HG02884 (cell line): Measurements from ENCODE around the gene LTN1.
"Not testable (repeated sequence)": the region's sequence is repeated elsewhere in the genome, so short reads cannot be mapped to it uniquely, and the experiment has no call there.

Source experiments
- ATAC-seq: cut with Tn5 transposase; IDR thresholded peaks from one replicate; pipeline ENCODE4 v1.9.1; 2021; ENCODE audit warnings: mild to moderate bottlenecking, moderate library complexity; ENCODE audit not compliant: unreplicated experiment

Gene LTN1

DNA sequence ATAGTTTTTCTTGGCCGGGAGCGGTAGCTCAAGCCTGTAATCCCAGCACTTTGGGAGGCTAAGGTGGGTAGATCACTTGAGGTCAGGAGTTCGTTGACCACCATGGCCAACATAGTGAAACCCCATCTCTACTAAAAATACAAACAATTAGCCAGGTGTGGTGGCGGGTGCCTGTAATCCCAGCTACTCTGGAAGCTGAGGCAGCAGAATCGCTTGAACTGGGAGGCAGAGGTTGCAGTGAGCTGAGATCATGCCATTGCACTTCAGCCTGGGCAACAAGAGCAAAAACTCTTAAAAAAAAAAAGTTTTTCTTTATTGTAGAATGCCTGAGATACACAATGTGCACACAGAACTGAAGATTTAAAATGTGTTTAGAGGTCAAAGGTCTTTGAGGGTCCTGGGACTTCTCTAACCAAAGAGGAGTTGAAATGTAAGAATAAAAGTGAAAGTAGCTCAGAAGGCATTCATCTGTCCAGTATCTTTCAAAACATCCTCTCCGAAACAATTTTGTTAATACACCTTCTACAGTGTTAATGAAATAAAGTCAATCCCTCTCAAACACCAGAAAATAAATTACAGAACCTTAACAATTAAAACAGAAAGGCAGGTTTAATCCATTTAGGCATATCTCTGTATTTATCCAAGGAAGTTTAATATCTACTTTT, 60.8 kb downstream of the LTN1 start:
- ATAC-seq: not testable (repeated sequence)

DNA sequence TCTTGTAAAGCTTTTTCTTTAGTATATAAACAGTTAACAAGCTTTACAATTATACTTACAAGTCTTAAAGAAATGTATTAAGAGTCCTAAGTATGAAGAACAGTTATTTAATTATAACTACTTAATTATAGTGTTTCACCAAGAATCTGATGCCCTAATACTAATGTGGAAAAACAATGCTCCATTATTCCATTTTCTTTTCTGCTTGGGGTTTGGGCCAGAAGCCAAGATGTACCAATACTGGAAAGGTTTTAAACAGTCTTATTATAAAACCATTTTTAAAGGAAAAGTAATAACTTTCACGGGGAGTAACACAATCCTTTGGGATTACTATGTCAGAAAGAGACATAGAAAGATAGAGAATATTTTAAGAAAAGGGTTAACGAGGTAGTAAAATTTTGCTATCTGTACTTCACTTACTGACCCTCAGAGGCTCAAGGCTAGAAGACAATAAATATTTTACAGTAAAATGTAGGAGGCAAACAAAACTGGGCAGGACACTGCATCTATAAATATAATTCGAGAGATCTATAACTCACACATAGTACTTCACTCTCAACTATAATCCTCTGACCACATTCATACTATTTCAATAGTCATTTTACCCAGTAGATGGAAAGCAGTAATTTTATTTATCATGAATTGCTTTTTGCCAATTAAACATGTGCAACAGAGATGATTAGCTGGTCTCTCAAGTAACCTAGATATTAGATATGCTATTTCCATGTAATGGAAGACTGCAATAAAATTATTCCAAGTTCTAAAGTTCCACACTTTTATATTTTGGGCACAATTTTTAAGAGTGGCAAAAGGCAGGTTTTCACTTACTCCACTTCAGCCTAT, 63.9 kb downstream of the LTN1 start:
- no peak for ATAC-seq

DNA sequence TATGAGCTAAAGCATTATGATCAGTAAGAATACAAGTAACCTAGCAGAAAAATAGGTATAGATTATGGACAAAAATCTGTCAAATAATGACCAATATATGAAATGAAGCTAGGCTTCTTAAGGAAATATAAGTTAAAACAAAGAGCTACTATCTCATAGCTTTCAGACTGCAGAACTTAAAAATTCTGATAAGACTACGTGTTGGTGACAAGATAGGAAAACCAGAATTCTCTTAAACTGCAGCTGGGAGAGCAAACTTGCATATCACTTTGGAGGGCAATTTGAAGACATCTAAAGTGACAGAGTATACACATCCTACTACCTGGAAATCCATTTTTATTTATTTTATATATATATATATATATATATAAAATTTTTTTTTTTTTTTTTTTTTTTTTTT, 65.5 kb downstream of the LTN1 start:
- no peak for ATAC-seq

DNA sequence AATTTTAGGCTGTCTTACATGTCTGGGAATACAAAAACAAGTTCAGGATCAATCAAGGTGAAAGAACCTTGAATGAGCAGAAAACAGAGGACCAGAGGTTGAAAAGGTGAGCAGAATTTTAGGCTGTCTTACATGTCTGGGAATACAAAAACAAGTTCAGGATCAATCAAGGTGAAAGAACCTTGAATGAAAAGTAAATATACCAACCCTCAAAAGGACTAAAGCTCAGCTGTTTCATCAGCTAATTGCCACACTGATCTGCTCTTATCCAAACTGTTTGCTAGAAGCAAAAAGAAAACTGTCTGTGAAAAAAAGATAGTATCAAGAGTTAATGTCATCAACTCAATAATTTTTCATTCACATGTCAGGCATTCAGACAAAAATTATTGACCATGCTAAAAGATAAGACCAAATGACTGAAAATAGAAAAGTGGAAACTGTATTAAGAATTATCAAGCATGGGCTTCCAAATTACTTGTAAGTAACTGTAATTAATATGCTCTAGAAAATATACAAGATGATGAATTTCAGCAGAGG, 69.2 kb downstream of the LTN1 start:
- ATAC-seq: no peak

DNA sequence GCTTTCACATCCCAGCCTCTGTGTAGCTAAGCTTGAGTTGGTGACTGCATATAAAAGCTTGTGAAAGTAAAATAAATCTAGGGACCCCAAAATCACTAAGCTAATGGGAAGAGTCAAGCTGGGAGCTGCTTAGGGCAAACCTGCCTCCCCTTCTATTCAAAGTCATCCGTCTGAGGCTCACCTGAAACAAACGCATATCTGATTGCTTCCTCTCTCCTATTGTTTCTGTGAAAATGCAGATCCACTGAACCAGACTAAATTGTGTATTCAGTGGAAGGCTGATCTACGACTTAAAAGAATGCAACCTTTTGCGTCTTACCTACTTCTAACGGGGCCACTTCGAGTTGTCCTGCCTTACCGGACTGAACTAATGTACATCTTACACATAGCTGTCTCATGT, 70.3 kb downstream of the LTN1 start:
- ATAC-seq: no peak

DNA sequence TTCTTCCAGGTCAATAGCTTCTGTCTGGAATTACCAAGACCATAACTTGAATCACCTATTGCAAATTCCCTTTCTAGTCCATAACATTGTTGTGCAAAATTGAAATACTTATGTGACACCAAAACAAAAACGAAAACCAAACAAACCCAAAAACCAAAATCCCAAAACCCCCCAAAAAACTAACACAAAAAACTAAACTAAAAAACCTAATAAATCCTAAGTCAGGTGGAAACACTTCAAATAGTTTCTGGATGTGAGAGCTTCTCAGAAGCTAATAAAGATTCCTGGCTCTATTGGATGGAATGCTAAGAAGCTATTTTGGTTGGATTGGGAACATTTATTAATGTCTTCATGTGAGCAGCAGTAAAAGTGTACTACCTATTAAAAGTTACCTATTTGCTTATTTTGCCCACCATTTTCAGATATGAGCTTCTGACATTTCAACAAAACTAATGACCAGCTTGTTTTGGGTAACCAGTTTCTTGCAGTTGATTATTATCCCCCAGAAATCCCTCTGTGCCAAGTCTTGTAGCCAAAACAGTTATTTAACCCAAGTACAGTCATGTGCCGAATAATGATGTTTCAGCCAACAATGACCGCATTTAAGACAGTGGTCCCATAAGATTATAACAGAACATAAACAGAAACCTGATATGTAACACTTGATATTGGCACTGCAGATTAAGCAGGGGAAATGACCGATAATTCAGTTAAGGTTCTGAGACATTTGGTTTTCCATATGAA, 76.4 kb downstream of the LTN1 start:
- ATAC-seq: no peak

DNA sequence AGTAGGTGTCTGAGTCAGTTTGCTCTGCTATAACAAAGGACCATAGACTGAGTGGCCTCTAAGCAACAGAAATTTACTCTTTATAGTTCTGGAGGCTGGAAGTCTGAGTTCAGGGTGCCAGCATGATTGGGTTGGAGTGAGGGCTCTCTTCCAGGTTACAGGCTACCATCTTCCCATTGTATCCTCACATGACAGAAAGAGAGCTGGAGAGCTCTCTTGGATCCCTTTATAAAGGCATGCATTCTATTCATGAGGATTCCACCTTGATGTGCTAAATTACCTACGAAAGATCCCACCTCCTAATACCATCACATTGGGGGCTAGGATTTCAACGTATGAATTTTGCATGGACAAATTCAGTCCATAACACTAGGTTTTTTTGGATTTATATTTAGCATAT, 79.6 kb downstream of the LTN1 start:
- no peak for ATAC-seq

DNA sequence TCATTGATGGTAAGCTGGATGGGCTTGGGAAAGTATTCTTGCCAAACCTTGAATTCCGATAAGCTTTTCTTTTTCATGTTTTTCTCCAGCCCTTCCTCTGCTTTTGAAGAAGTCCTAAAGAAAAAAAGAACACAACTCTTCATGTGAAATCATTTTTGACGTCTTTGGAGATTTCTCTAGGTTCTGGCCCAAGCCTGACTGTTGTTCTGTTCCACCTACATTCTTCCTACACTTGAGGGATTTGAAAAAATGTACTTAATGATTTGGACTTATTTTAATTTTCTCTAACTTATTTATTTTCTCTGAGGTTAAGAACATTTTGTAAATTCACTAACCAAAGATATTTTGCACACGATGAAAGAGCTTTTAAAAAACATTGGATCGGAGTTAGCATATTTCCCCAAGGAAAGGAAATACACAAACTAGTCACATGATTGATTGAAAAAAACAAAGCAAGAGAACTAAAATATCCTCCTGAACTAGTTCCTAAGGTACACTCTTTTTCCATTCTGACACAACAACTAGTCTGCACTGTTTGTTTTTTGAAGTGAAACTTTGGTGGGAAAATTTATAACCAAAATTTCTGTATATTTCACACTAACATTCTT, 82.3 kb downstream of the LTN1 start:
- ATAC-seq: no peak

DNA sequence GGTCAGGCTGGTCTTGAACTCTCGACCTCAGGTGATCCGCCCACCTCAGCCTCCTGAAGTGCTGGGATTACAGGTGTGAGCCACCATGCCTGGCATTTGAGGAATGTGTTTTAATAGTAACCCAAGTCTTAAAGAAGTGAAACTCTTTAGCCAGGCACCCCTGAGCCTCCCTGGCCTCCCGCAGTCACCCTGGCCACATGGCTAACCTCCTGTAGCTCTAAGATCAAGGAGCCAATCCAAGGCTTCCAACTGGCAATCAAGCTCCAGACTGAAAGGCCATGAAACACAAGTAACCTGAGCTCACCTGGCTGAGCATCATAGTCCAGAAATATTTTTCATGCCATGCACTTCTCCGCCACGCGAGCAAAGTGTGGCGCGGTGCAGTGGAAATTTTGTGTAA, 84.3 kb downstream of the LTN1 start:
- no peak for ATAC-seq

DNA sequence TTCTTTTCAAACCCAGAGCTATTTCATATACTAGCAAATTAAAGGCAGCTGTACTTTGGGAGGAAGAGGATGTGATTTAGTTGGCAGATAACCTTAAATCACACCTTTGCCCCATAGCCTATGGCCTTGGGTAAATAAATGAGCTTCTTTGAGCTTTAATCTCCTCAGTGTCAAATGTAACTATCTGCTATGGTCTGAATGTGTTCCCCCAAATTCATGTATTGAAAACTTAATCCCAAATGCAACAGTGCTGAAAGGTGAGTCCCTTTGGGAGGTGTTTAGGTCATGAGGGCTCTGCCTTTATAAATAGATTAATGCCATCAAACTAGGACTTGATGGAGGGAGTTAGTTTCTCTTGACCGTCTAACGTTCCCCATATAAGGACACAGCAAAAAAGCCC, 85.8 kb downstream of the LTN1 start:
- ATAC-seq: no peak

DNA sequence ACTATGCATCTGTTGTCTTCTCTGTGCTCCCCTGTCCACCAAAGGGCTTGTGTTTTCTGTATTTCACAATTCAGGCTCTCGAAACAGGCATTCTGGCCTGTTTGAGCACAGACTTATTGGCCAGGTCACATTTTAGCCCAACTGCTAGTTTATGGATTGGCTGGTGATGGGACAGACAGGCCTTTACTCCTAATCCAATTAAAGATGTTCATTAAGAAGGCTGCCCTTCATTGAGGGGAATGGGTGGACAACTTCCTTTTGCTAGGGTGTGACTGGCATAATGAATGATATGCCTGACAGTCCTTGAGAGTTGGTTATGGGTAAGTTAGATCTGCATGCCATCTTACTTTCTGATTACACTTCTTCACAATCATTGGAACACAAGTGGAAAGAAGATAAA, 86.4 kb downstream of the LTN1 start:
- ATAC-seq: no peak

DNA sequence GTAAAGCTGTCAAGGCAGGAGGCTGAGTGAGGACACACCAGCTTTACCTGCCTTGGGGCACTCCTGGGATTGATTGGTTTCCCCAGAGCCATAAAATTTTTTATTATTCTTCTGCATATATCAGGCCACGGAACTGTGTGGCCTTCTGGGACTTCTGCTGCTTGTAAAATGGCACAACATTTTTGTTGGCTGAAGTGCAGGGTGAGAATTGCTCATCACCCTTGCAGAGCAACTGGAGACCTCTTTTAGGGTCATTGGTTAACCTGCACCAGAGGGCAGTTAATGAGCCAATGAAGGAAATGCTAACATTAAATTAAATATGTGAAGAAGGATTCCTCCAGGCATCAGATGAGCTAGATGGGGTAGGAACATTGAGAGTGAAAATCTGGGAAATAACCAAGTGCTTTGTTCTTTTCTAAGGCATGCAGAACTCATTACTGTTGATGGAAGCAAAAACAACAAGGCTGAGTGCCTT, 87.7 kb downstream of the LTN1 start:
- no peak for ATAC-seq

DNA sequence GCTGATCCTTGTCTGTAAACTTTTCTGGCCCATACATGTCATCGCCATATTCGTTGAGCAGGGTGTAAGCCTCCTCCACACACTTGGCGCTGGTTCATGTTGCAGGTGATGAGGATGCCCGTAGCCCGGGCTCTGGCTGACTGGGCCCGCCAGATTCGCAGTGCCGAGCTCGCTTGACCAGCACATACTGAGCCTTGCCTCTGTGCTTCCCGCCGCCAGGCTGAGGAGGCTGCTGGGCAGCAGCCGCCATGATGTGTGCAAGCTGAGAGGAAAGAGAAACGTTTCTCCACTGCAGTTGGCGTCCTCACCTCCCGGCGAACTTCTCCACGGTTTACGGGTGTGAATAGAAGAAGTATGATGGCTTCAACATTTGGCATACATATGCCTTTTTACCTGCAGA, 89.2 kb downstream of the LTN1 start:
- ATAC-seq: no peak

DNA sequence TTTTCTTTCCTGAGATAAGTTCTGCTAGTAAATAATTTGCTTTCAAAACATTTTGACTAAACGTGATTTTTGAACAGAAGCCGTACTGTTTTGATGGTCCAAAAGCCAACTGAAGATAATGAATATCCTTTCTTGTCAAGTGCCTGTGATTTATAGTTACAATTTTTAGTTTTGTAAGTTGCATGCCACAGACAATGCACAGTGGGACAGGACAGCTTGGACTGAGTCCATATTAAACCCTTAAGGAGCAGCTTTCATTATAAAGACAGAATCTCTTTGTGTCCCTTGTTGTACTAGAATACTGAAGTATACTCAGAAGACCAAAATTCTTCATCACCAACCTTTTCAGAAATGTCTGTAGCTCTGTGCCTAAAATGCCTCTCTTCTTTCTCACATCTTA, 92.2 kb downstream of the LTN1 start:
- ATAC-seq: no peak

DNA sequence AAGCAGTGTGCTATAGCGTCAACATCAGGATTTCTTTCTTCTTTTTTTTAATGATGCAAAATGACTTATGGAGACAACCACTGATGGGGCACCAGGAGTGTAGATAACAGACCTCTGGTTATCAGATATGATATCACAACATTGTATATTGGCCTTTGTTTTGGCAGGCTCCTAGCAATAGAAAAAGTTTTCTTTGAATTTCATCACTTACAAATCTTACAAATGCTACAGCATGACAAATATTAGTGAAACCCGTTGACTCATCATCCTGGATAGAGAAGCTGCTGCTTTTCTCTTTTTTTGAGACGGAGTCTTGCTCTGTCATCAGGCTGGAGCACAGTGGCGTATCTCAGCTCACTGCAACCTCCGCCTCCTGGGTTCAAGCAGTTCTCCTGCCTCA, 92.9 kb downstream of the LTN1 start:
- ATAC-seq: no peak

DNA sequence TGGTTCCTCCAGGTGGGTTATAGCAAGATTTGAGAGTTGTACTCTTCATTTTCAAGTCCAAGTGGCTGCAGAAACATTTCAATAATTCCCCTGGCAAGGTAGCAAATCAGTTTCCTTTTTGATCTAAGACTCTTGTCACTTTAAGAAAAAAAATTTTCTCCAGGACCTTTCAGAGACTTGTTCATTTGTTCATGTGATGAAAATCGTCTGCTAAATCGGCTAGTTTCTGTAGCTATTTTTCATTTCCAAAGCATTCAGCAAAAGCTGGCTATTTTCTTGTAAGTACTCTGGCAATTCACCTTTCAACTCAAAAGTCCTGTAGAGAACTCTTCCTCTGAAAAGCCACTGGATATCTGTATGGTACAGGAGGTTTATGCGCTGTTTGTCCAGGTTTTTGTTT, 93.5 kb downstream of the LTN1 start:
- no peak for ATAC-seq

DNA sequence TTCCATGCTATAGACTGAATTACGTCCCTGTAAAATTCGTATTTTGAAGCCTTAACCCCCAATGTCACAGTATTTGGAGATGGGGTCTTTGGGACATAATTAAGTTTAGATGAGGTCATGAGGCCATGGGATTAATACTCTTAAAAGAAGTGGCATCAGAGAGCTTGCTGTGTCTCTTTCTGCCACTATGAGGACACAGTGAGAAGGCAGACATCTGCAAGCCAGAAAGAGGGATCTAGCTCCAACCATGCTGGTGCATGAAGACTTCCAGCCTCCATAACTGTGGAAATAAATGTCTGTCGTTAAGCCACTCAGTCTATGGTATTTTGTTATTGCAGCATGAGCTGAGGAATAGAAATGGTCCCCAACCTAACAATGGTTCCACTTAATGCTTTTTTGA, 99.0 kb downstream of the LTN1 start:
- ATAC-seq: no peak

DNA sequence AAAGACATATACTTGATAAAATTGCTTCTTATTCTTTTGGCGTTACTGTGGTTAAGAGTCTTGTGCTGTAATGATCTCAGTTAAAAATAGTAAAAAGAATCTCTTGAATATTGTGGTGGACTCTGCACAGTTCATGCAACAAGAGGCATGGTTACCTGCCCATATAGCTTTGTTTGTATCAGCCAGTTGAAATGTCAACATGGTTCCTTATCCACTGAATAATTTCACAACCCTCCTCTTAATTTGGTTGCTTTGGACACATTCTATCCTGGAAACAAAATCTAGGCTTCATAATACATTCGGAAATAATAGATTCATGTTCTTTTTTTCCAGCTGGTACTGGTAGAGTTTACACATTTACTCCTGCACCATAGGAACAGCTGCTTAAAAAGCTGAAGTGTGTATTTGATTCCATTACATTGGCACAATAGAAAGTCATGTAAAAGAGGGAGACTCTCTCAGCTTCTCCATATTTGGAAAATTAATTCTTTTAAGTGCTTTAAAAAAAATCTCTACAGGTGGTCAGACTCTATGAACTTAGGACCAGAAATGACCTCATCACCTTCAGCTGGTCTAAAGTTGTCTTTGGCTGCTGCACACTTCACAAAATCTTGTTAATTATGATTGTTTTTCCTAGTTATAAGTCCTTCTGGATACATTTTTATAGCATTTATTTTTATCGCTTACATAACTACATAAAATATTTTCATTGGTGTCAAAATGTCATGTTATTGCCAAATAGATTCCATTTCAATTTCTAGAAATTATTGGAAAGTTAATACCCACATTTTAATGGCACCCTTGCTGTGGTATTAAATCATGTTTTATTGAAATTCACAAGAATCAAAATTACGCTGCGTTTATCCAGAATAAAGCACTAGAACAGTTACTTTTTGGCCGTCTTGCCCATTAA, 100.2 kb downstream of the LTN1 start:
- ATAC-seq: no peak

DNA sequence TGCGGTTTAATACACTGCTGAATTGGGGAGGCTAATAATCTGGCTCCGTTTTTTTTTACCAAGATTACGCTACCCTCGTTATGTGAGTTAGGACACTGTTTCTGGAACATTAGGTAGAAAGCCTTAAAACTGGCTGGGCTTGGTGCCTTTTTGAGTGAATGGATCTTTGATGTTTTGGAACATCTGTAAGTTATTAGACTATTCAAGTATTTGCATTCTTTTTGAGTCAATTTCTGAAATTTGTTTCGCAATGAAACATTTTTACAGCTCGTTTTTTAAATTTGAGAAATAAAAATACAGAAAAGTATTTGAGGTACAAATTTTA, 106.9 kb downstream of the LTN1 start:
- no peak for ATAC-seq
